Mesothelial cell of epicardium (in vitro differentiated cells): ENCODE results near the gene TMEM181. TPM values are rescaled to one million over a fixed set of nuclear protein-coding genes. Genes with fewer than 3 reads are reported as not detected.
"Not testable (repeated sequence)": the region's sequence is repeated elsewhere in the genome, so short reads cannot be mapped to it uniquely, and the experiment has no call there.

Source experiments
- DNase-seq, 2 experiments: peaks; one replicate each; pipeline ENCODE4 v3.0.0; 2021; ENCODE audit warnings: low spot score in 2 of 2; ENCODE audit not compliant: unreplicated experiment in 2 of 2
- H3K27ac Mint-ChIP-seq: 2 replicates; pipeline ENCODE4 v1.8.0; 2021; ENCODE audit warnings: mixed read lengths
- H3K27me3 Mint-ChIP-seq: 2 replicates; pipeline ENCODE4 v1.8.0; 2021; ENCODE audit warnings: low read depth, mixed read lengths
- H3K36me3 Mint-ChIP-seq: 2 replicates; pipeline ENCODE4 v1.8.0; 2021; ENCODE audit warnings: mixed read lengths
- H3K4me1 Mint-ChIP-seq: 2 replicates; pipeline ENCODE4 v1.8.0; 2021; ENCODE audit warnings: mixed read lengths
- H3K4me3 Mint-ChIP-seq: 2 replicates; pipeline ENCODE4 v1.8.0; 2021; ENCODE audit warnings: mild to moderate bottlenecking, moderate library complexity, mixed read lengths
- H3K9me3 Mint-ChIP-seq: 2 replicates; pipeline ENCODE4 v1.8.0; 2021; ENCODE audit warnings: mixed read lengths
- total RNA-seq: library from RNA; stranded (reverse); gene quantifications from 3 replicates; pipeline ENCODE4 v1.2.1, GENCODE V29; 2021
- TF ChIP-seq, protein P1 (sequence below): fragments of 200-600 bp; sonication (generic); IDR thresholded peaks from one replicate; pipeline ENCODE4 v1.5.0; 2021; ENCODE audit warnings: antibody characterized with exemption; ENCODE audit not compliant: unreplicated experiment

Gene TMEM181
- total RNA-seq, 1 donor from 2014 or later: 23.8 TPM

DNA sequence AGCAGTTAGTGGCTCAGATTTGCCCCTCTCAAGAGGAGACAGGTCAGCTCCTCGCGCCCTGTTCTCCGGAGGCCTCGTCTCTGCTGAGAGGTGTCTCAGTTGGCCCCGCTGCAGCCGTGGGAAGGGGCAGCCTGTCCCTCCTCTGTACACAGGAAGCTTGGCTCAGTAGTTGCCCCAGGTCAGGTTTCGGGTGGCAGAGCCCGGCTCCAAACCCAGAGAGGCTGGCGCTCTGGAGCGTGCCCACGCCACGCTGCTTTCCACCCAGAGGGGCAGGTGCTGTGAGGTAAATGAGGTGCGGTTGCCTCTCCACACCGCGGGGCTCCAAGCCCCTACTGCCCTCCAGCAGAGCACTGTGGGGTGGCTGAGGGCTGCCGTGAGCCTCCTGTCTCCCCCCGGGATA is 68.7 kb downstream of the TMEM181 start:
- no peak for DNase-seq

DNA sequence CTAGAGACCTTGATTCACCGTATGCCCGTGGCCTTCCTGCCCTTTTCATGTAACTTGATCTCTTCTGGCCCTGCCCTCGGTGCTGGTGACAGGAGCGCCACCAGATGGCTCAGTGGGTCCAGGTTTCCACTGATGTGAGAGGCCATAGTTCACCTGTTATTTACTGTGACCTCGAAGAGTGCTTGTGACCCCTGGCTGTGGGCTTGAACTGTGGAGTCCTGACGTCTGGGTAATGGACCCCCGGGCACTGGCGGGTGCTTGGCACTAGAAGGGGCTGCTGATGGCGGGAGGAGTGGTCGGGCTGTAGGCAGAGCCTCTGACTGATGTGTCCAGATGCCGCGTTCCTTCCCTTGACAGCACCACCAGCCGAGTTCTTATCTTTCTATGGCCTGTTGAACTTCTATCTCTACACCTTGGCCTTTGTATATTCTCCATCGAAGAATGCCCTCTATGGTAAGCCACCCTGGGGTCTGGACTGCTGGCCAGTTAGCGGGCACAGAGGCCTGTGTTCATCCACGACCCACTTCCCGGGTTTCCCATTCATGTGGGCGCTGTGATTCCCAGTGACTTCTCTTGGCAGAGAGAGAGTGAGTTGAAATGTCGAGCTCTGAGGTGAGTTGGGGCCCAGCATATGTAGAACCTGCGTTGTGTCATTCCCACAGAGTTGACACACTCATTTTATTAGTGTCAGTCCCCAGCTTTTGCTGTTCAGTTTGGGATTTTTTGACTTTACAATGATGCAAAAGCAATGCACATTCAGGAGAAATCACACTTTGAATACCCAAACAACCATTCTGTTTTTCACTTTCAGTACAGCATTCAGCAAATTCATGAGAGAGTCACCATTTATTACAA is 69.7 kb downstream of the TMEM181 start:
- no peak for DNase-seq
- TF ChIP-seq, protein P1, sequence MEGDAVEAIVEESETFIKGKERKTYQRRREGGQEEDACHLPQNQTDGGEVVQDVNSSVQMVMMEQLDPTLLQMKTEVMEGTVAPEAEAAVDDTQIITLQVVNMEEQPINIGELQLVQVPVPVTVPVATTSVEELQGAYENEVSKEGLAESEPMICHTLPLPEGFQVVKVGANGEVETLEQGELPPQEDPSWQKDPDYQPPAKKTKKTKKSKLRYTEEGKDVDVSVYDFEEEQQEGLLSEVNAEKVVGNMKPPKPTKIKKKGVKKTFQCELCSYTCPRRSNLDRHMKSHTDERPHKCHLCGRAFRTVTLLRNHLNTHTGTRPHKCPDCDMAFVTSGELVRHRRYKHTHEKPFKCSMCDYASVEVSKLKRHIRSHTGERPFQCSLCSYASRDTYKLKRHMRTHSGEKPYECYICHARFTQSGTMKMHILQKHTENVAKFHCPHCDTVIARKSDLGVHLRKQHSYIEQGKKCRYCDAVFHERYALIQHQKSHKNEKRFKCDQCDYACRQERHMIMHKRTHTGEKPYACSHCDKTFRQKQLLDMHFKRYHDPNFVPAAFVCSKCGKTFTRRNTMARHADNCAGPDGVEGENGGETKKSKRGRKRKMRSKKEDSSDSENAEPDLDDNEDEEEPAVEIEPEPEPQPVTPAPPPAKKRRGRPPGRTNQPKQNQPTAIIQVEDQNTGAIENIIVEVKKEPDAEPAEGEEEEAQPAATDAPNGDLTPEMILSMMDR: no peak
- H3K36me3 Mint-ChIP-seq: peaks cover 35% of the 10 kb centered on the region
- H3K27ac Mint-ChIP-seq: peak overlapping the region; percentile 44
- no peaks in the 10 kb centered on the region for H3K9me3 Mint-ChIP-seq
- peaks cover 29% of the 10 kb centered on the region for H3K4me1 Mint-ChIP-seq
- no peaks in the 10 kb centered on the region for H3K27me3 Mint-ChIP-seq
- no peak overlapping the region for H3K4me3 Mint-ChIP-seq

More for the DNA sequence above, 68.7 kb downstream of the TMEM181 start:
- no peaks in the 10 kb centered on the region for H3K9me3 Mint-ChIP-seq
- no peak overlapping the region for H3K4me3 Mint-ChIP-seq
- no peak overlapping the region for H3K27ac Mint-ChIP-seq
- H3K36me3 Mint-ChIP-seq: peaks cover 35% of the 10 kb centered on the region
- peaks cover 29% of the 10 kb centered on the region for H3K4me1 Mint-ChIP-seq
- H3K27me3 Mint-ChIP-seq: no peaks in the 10 kb centered on the region
- TF ChIP-seq, protein P1: no peak

DNA sequence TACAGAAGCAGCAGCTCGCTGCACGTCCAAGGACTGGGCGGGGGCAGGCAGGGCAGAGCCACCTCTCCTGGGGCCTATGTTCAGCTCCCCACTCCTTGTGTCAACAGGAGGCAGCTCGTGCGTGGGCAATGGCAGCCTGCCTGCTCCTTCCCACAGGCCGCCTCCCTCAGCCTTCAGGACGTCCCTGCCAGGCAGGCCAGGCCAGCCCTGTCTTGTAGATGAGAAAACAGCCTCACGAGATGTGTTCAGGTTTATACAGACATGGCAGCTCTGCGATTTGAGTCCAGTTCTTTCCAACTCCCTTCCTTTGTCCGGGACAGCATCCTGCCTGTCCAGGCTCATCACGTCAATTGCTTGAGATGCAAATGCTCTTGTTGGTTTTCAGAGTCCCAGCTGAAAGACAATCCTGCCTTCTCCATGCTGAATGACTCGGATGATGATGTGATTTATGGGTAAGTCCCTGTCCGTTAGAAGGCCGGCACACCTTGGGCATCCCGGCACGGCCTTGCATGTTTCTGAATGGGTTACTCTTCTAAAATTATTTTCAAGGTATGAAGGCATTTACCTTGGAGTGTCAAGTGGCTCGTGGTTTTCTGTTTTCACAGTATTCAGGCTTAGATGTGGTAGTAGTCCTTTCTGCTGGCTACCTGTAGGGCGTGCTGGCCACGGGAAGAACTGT is 71.2 kb downstream of the TMEM181 start:
- H3K36me3 Mint-ChIP-seq: peaks cover 32% of the 10 kb centered on the region
- no peaks in the 10 kb centered on the region for H3K27me3 Mint-ChIP-seq
- H3K9me3 Mint-ChIP-seq: no peaks in the 10 kb centered on the region
- DNase-seq: no peak
- no peak overlapping the region for H3K4me3 Mint-ChIP-seq
- peak overlapping the region; percentile 88 for H3K27ac Mint-ChIP-seq
- TF ChIP-seq, protein P1: no peak
- peaks cover 37% of the 10 kb centered on the region for H3K4me1 Mint-ChIP-seq

DNA sequence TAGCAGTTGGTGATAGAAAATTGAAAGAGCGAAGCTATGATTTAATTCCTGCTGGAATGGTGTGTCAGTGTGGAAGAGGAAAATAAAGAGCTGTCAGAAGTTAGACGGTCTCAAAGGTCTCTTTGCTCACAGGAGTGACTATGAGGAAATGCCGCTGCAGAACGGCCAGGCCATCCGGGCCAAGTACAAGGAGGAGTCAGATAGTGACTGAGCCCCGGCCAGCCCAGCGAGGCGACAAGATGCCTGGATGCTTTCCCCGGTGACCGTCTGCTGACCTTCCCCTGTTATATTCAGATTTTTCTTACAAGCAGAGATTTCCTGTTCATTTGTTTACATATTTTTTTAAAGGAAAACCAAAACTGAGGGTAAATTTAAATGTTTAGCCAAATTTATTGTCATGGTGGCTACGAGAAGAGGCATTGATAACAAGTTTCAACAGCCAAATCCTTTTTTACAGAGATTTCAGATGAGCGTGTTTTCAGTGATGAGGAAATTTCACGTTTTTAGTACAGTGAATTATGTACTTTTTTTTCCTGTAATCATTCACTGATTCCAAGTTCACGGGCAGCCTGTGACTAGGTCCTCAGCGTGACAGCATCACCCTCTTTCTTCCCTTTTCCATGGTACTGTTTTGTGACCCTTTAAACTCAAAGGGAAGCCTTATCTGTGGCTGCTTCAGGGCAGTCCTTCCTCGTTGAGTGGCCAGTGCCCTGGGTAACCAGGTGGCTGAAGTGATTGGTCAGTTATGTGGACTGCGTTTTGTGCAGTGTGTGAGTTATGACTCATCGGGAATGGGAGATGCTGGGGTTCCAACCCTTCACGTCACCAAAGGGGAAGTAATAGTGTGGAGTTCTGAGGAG is 72.0 kb downstream of the TMEM181 start:
- Mint-ChIP-seq H3K4me1 (peaks cover 37% of the 10 kb centered on the region), H3K36me3 (peaks cover 37% of the 10 kb centered on the region), H3K27ac (peak overlapping the region; percentile 88), H3K27me3 (no peaks in the 10 kb centered on the region), H3K4me3 (peak overlapping the region; percentile 15), H3K9me3 (no peaks in the 10 kb centered on the region)
- TF ChIP-seq, protein P1: no peak
- no peak for DNase-seq

DNA sequence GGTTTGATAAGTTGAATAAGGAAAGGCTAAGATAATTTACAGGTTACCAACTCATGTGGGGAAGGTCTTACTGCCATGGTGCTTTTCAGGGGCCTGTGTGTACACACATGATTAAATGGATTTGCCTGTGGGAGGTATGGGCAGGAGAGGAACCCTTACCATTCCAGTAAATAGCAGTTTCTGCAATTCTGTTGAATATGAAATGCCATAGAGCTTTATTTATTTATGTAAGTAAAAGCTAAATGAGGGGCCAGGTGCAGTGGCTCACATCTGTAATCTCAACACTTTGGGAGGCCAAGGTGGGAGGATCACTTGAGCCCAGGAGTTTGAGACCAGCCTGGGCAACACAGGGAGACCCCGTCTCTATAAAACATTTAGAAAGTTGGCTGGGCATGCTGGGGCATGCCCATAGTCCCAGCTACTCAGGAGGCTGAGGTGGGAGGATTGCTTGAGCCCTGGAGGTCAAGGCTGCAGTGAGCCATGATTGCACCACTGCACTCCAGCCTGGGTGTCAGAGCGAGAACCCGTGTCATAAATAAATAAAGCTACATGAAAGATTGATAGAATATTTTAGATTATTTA is 72.7 kb downstream of the TMEM181 start:
- Mint-ChIP-seq H3K36me3 (peaks cover 39% of the 10 kb centered on the region), H3K27ac (peak overlapping the region; percentile 88), H3K4me1 (peaks cover 33% of the 10 kb centered on the region)
- H3K27me3 Mint-ChIP-seq, H3K9me3 Mint-ChIP-seq, DNase-seq, H3K4me3 Mint-ChIP-seq: not testable (repeated sequence)
